Activated CD8-positive, alpha-beta memory T cell treated with anti-CD3 and anti-CD28 coated beads, Interleukin-2, amount 10 ng/mL, durations not matched to agents 7 days and 5 days (primary cell): ENCODE measurements around the gene C2CD2. TPM values are rescaled to one million over a fixed set of nuclear protein-coding genes. Genes with fewer than 3 reads are reported as not detected.
"Not testable (repeated sequence)": the region's sequence is repeated elsewhere in the genome, so short reads cannot be mapped to it uniquely, and the experiment has no call there.

ENCODE experiments used
- ATAC-seq: fragments of 150-1000 bp; cut with Tn5 transposase; one replicate; pipeline ENCODE4 v1.10.0; 2021; ENCODE audit warnings: moderate library complexity
- CTCF ChIA-PET: fragments of 350-600 bp; sonication (Branson Sonifier 250); formaldehyde crosslinking; loops from one replicate; lab custom pipeline; 2021; ENCODE audit warnings: antibody characterized with exemption; lab: Charles Lee
- DNase-seq: peaks from one replicate; pipeline ENCODE4 v3.0.0-alpha.2; 2020
- H3K27ac Mint-ChIP-seq: one replicate; pipeline ENCODE4 v1.8.0; 2021; ENCODE audit warnings: mild to moderate bottlenecking, mixed read lengths
- H3K27me3 Mint-ChIP-seq: one replicate; pipeline ENCODE4 v1.8.0; 2021; ENCODE audit warnings: mixed read lengths
- H3K36me3 Mint-ChIP-seq: one replicate; pipeline ENCODE4 v1.8.0; 2021; ENCODE audit warnings: mild to moderate bottlenecking, mixed read lengths
- H3K4me1 Mint-ChIP-seq: one replicate; pipeline ENCODE4 v1.8.0; 2021; ENCODE audit warnings: mixed read lengths
- H3K4me3 Mint-ChIP-seq: one replicate; pipeline ENCODE4 v1.8.0; 2021; ENCODE audit warnings: mild to moderate bottlenecking, moderate library complexity, mixed read lengths
- H3K9me3 Mint-ChIP-seq: one replicate; pipeline ENCODE4 v1.8.0; 2022; ENCODE audit warnings: low read depth, mixed read lengths
- total RNA-seq, 2 experiments: library from RNA; stranded (reverse); gene quantifications; one replicate each; pipeline ENCODE4 v1.2.3, GENCODE V29; 2021

C2CD2 gene
- total RNA-seq = 10 to 100 TPM in 1 of 2 experiments, 1 to 10 TPM in 1; 6.4 to 10.7 TPM

DNA sequence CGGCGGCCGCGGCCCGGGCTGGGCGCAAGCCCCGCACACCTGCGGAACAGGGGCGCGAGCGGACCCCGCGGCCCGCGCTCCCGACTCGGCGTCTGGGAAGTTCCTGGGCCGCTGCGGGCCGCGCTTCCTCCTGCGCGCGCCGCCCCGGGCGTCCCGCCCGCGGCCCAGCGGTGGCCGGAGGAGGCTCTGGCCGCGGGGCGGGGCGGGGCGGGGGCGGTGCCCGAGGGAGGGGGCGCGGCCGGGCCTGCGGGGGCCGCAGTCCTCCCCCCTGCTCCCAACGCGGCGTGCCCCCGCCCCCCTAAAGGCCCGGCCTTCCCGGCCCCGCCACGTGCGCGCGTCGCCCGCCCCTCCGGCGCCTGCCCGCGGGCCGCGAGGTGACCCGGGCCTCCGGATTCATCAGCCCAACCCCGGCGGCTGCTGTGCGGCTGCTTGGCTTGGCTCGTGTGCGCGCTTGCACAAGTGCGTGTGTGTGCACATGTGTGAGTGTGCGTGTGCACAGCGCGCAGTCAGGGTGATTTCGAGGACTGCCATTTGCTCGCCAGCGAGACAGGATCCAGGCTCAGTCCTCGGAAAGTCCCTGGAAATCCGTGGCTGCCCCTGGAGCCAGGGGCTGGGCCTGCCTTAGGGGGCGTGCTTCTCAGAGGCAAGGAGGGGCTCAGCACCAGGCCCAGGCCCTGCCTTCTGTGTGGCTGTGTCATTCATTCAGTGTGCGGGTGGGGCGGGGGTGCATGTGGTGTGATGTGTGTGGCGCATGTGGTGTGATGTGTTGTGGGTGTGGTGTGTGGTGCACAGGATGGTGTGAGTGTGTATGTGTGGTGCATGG is at the start of gene C2CD2:
C2CD2 (minus strand) TSS at position 188 of the 823 bp plus-strand sequence. CDS start 370 bp downstream, outside the sequence.
- no peaks in the 10 kb centered on the region for H3K36me3 Mint-ChIP-seq
- DNase-seq = no peak
- H3K4me3 Mint-ChIP-seq = peak within 1 kb of the TSS; percentile 6
- H3K4me1 Mint-ChIP-seq = peaks cover 4% of the 10 kb centered on the region
- no peak within 1 kb of the TSS for H3K27ac Mint-ChIP-seq
- no peaks in the 10 kb centered on the region for H3K9me3 Mint-ChIP-seq
- ATAC-seq = peak; percentile 63
- H3K27me3 Mint-ChIP-seq = peaks cover 39% of the 10 kb centered on the region
- CTCF ChIA-PET = no interaction called here

DNA sequence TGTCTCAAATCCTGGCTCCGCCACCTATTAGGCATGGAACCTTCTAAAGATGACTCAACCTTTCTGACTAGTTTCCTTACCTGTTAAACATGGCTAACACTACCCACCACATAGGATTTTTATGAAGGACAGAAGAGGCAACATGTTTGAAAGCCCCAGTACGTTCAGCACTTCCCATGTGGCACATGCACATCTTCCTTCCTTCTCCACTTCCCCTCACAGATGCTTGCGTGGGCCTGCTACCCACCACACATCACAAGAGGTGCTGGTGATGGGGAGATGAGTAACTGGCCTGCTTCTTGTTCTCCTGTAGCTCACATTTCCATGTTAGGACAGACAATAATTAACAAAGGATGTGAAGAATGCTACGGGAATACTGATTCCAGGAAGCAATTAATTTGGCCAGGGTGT is 49.2 kb upstream of the C2CD2 start:
- Mint-ChIP-seq H3K27ac (no peak overlapping the region), H3K4me3 (no peak overlapping the region), H3K36me3 (peaks cover 46% of the 10 kb centered on the region), H3K4me1 (peaks cover 28% of the 10 kb centered on the region), H3K27me3 (no peaks in the 10 kb centered on the region), H3K9me3 (no peaks in the 10 kb centered on the region)
- DNase-seq = no peak
- peak; percentile 6 for ATAC-seq
- CTCF ChIA-PET = interaction anchor here (1.0 to 1.4 kb wide), 3 partner anchors 9 to 123 kb away, joined by 3 to 5 read pairs (median 5); no protein-coding TSS in a partner anchor

DNA sequence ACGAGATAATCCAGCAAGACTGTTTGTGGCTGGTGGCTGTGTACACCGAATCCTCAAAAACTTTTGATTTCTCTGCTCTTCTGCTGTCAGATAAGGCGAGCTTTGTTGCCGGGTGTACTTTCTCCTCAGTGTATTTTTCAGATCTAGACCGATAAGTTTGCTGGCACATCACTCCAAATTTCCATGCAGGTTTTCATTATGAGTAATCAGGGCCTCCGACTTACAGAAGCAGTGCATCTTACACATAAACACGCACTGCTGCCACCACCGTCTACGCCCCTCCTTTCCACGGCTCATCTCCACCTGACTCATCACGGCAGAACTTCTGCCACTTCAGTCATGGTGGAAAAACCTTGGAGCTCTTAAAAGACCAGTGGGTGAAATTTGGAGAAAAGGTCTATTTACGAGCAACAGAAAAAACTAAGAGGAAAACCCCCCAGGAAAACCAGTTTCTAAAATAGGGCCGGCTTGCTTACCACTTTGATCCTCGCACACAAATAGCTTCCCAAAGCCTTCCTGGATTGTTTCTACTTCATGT is 48.7 kb upstream of the C2CD2 start:
- ATAC-seq (peak; percentile 90), DNase-seq (peak; percentile 85)
- CTCF ChIA-PET = interaction anchor here (1.0 to 1.4 kb wide), 3 partner anchors 9 to 123 kb away, joined by 3 to 5 read pairs (median 5); no protein-coding TSS in a partner anchor
- Mint-ChIP-seq H3K4me1 (peaks cover 22% of the 10 kb centered on the region), H3K9me3 (no peaks in the 10 kb centered on the region), H3K27me3 (no peaks in the 10 kb centered on the region), H3K27ac (peak overlapping the region; percentile 71), H3K36me3 (peaks cover 44% of the 10 kb centered on the region), H3K4me3 (peak overlapping the region; percentile 23)

DNA sequence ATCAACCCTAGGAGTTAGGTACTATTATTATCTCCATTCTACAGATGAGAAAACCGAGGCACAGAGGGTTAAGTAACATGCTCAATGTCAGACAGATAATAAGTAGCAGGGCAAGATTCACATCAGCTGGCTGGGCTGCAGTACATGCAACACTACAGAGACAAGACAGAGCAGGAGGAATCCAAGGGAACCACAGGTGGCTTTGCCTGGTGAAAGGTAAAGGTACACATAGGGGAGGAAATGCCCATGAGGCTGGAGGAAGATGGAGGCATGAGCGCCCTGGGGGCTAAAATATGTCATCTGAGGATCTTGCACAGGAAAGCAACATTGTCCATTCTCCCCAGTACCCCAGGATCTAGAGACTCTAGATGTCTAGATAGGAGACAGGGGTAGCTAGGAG is 48.0 kb upstream of the C2CD2 start:
- no peaks in the 10 kb centered on the region for H3K9me3 Mint-ChIP-seq
- DNase-seq = no peak
- peaks cover 42% of the 10 kb centered on the region for H3K36me3 Mint-ChIP-seq
- CTCF ChIA-PET = interaction anchor here (1.3 to 1.4 kb wide), 2 partner anchors 10 to 116 kb away, joined by 5 read pairs; no protein-coding TSS in a partner anchor
- peaks cover 22% of the 10 kb centered on the region for H3K4me1 Mint-ChIP-seq
- H3K4me3 Mint-ChIP-seq = no peak overlapping the region
- no peak for ATAC-seq
- no peak overlapping the region for H3K27ac Mint-ChIP-seq
- no peaks in the 10 kb centered on the region for H3K27me3 Mint-ChIP-seq

DNA sequence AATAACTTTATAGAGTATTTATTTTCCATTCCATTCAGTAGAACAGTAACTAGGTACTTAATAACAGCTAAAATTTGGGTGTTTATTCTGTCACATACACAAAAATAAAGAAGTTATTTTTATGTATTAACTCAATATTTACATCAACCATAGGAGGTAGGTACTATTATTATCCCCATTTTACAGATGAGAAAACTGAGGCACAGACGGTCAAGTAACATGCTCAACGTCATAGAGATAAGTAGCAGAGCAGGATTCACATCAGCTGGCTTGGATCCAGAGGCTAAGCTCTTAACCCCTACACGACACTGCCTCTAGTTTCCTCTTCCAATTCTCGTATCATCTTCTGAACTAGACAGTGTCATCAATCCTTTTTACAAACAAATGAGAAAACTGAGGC is 47.1 kb upstream of the C2CD2 start:
- DNase-seq (no peak), ATAC-seq (no peak)
- Mint-ChIP-seq H3K4me3 (no peak overlapping the region), H3K27ac (no peak overlapping the region), H3K4me1 (peaks cover 21% of the 10 kb centered on the region), H3K27me3 (no peaks in the 10 kb centered on the region), H3K9me3 (peaks cover 4% of the 10 kb centered on the region), H3K36me3 (peaks cover 45% of the 10 kb centered on the region)
- CTCF ChIA-PET = no interaction called here

DNA sequence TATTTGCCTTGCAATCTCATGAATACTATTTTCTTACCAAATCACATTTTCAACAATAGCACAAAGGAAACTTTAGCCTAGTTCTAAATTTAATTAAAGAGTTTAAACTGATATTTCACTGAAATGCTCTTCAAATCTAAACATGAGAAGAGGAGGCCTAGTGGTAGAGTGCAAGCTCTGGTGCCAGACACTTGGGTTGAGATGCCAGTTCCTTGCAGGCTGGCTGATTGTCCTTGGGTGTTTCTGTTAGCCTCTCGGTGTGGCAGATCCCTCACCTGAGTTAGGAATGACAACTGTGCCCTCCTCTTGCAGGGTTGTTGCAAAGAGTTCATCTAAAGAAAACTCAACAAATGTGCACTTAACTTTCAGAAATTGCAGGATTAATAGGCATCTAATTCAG is 43.8 kb upstream of the C2CD2 start:
- ATAC-seq = no peak
- Mint-ChIP-seq H3K27ac (no peak overlapping the region), H3K9me3 (peaks cover 8% of the 10 kb centered on the region), H3K36me3 (peaks cover 70% of the 10 kb centered on the region), H3K4me3 (no peak overlapping the region), H3K4me1 (peaks cover 13% of the 10 kb centered on the region), H3K27me3 (no peaks in the 10 kb centered on the region)
- DNase-seq = no peak
- CTCF ChIA-PET = no interaction called here

DNA sequence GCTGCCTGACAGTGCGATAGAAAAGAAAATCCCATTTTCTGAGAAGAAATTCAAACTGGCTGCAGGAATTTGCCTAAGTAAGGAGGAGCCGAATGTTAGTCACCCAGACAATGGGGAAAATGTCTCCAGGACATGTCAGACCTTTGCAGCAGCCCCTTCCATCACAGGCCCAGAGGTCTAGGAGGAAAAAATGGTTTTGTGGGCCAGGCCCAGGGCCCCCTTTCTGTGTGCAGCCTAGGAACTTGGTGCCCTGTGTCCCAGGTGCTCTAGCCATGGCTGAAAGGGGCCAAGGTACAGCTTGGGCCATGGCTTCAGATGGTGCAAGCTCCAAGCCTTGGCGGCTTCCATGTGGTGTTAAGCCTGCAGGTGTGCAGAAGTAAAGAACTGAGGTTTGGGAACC is 41.8 kb upstream of the C2CD2 start:
- Mint-ChIP-seq H3K27ac (no peak overlapping the region), H3K27me3 (no peaks in the 10 kb centered on the region), H3K9me3 (peaks cover 8% of the 10 kb centered on the region), H3K4me3 (no peak overlapping the region), H3K4me1 (no peaks in the 10 kb centered on the region), H3K36me3 (peaks cover 68% of the 10 kb centered on the region)
- no peak for DNase-seq
- CTCF ChIA-PET = no interaction called here
- no peak for ATAC-seq

DNA sequence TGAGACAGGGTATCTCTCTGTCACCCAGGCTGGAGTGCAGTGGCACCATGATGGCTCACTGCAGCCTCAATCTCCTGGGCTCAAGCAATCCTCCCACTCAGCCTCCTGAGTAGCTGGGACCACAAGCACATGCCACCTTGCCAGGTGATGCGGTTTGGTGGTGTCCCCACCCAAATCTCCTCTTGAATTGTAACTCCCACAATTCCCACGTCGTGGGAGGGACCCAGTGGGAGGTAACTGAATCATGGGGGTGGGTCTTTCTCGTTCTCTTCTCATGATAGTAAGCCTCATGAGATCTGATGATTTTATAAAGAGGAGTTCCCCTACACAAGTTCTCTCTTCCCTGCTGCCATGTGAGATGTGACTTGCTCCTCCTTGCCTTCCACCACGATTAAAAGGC is 40.8 kb upstream of the C2CD2 start:
- not testable (repeated sequence) for ATAC-seq

DNA sequence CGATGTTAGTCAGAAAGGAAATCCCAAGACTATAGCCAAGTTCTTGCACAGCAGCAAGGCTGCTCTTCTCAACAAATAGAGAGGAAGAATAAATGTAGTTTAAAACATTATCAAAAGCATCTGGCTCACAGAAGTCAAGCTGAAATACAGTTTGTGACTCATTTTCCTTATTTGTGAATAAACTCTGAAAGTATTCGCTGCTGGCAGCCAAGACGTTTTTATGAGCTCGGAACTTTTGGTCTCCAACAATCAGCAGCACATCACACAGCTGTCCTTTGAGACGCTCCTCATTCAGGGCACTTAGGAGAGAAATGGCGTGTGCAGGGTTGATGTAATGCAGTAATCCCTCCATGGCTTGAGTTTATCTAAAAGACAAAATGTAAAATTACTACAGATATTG is 39.9 kb upstream of the C2CD2 start:
- ATAC-seq (no peak), DNase-seq (no peak)
- CTCF ChIA-PET = interaction anchor here (1.3 kb wide), 1 partner anchor 31 kb away, joined by 3 read pairs; no protein-coding TSS in a partner anchor
- Mint-ChIP-seq H3K36me3 (peaks cover 59% of the 10 kb centered on the region), H3K4me3 (no peak overlapping the region), H3K27me3 (no peaks in the 10 kb centered on the region), H3K4me1 (no peaks in the 10 kb centered on the region), H3K9me3 (peaks cover 8% of the 10 kb centered on the region), H3K27ac (no peak overlapping the region)

More for the DNA sequence above, 40.8 kb upstream of the C2CD2 start:
- H3K4me3 Mint-ChIP-seq, H3K27me3 Mint-ChIP-seq, H3K27ac Mint-ChIP-seq, H3K4me1 Mint-ChIP-seq, DNase-seq, H3K9me3 Mint-ChIP-seq: not testable (repeated sequence)
- H3K36me3 Mint-ChIP-seq = peaks cover 63% of the 10 kb centered on the region
- CTCF ChIA-PET = interaction anchor here (1.3 kb wide), 1 partner anchor 30 kb away, joined by 3 read pairs; no protein-coding TSS in a partner anchor

DNA sequence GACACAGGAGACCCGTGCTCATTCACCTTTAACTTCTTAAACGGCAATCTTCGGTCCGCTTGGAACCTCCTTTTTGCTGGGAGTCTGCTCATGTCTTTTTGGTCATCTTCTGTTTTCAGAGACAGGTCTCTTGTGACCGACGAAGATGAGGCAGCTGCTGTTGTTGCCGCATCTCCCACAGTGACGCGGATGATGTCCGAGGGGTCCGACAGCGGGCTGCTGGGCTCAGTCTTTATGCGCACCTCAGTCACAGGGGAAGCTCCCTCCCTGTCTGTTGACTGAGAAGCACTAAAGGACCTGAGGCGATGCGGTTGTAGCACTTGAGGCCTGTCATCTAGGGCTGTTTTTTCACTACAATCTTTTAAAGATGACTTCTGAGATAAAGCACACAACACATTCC is 38.8 kb upstream of the C2CD2 start:
- Mint-ChIP-seq H3K4me1 (no peaks in the 10 kb centered on the region), H3K9me3 (peaks cover 8% of the 10 kb centered on the region), H3K27me3 (no peaks in the 10 kb centered on the region), H3K4me3 (no peak overlapping the region), H3K27ac (no peak overlapping the region), H3K36me3 (peaks cover 53% of the 10 kb centered on the region)
- CTCF ChIA-PET = no interaction called here
- DNase-seq (no peak), ATAC-seq (no peak)

DNA sequence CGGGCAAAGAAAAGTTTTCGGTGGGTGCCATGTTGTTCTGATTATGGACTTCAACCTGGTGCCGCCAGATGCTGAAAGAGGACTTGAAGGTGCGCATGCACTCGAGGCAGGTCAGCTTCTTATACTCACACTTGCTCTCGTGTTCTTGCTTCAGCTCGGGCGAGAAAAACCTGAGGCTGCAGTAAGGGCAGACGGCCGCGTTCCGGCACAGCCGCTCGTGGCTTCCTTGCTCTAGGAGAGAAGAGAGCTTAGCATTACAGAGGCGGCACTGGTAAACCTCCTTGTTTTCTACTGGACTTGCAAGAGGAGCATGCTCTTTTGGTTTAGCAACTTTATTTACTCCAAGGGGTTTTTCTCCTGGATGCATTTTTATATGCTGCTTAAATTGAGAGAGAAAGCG is 37.8 kb upstream of the C2CD2 start:
- DNase-seq (no peak), ATAC-seq (no peak)
- no peaks in the 10 kb centered on the region for H3K27me3 Mint-ChIP-seq
- CTCF ChIA-PET = no interaction called here
- H3K9me3 Mint-ChIP-seq = peaks cover 8% of the 10 kb centered on the region
- H3K4me3 Mint-ChIP-seq = no peak overlapping the region
- H3K36me3 Mint-ChIP-seq = peaks cover 48% of the 10 kb centered on the region
- no peak overlapping the region for H3K27ac Mint-ChIP-seq
- H3K4me1 Mint-ChIP-seq = no peaks in the 10 kb centered on the region

DNA sequence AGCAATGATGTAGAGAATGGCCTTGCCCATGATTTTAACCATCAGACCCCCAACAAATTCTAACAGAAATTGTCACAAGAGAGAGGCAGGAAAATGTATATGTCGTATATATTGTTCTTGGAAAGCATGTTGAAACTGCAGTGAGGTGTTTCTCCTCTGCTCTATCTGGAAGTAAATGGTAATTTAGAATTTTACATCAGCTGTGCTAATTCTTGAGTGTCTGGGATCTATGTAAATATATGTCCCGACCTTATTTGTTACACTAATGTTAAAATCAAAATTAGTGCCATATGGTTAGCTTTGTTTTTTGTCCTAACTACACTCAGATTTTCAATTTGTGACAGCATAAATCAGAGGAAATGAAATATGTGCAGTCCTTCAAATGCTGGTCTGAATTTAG is 35.9 kb upstream of the C2CD2 start:
- DNase-seq (no peak), ATAC-seq (no peak)
- Mint-ChIP-seq H3K9me3 (no peaks in the 10 kb centered on the region), H3K36me3 (peaks cover 30% of the 10 kb centered on the region), H3K27ac (no peak overlapping the region), H3K27me3 (no peaks in the 10 kb centered on the region), H3K4me3 (no peak overlapping the region), H3K4me1 (peaks cover 2% of the 10 kb centered on the region)
- CTCF ChIA-PET = no interaction called here

DNA sequence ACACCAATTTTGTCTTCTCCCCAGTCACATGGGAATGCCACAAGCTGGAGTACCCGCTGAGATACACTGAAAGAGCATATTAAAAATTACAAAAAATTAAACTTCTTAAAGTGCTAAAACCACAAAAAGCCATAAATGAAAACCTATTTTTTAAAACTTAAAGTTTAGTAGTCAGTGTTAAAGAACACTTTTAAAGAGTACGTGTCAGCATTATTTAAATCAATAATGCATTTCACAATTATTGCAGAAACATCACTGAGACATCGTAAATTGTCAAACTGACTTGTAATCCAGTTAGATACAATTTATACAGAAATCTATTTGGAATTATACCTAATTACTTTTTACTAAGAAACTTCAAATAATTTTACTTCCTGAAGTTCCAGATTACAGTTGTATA is 33.5 kb upstream of the C2CD2 start:
- peaks cover 7% of the 10 kb centered on the region for H3K27me3 Mint-ChIP-seq
- no peak overlapping the region for H3K4me3 Mint-ChIP-seq
- CTCF ChIA-PET = no interaction called here
- H3K9me3 Mint-ChIP-seq = peaks cover 4% of the 10 kb centered on the region
- DNase-seq (no peak), ATAC-seq (no peak)
- H3K4me1 Mint-ChIP-seq = peaks cover 2% of the 10 kb centered on the region
- H3K36me3 Mint-ChIP-seq = peaks cover 13% of the 10 kb centered on the region
- no peak overlapping the region for H3K27ac Mint-ChIP-seq
